CD1c-positive myeloid dendritic cell (primary cell): ENCODE data around the gene ASTN2.

ENCODE experiments used
- DNase-seq: peaks from one replicate; pipeline ENCODE4 v3.0.0-alpha.2; 2016; ENCODE audit errors: extremely low spot score

The ASTN2 gene

GRCh38 chr9:117300371-117301110 lies 114.3 kb downstream of the ASTN2 start:
- DNase-seq = no peak

- no peak for DNase-seq
Measured at GRCh38 chr9:117296453-117296852, 118.4 kb downstream of the ASTN2 start.

- DNase-seq = no peak
Measured at GRCh38 chr9:117293206-117294114, 121.4 kb downstream of the ASTN2 start.

- no peak for DNase-seq
Measured at GRCh38 chr9:117290856-117291622, 123.8 kb downstream of the ASTN2 start.

GRCh38 chr9:117290306-117290840 lies 124.5 kb downstream of the ASTN2 start:
- no peak for DNase-seq

- no peak for DNase-seq
Measured at GRCh38 chr9:117286245-117286644, 128.6 kb downstream of the ASTN2 start.

- DNase-seq = no peak
Measured at GRCh38 chr9:117284414-117284813, 130.4 kb downstream of the ASTN2 start.

GRCh38 chr9:117282541-117282940 lies 132.3 kb downstream of the ASTN2 start:
- no peak for DNase-seq

- DNase-seq = no peak
Measured at GRCh38 chr9:117278471-117279035, 136.3 kb downstream of the ASTN2 start.

GRCh38 chr9:117278020-117278419 lies 136.8 kb downstream of the ASTN2 start:
- no peak for DNase-seq

- no peak for DNase-seq
Measured at GRCh38 chr9:117276444-117276843, 138.4 kb downstream of the ASTN2 start.

- no peak for DNase-seq
Measured at GRCh38 chr9:117273612-117274011, 141.2 kb downstream of the ASTN2 start.

GRCh38 chr9:117268847-117269446 lies 145.9 kb downstream of the ASTN2 start:
- DNase-seq = no peak

GRCh38 chr9:117266855-117267497 lies 147.9 kb downstream of the ASTN2 start:
- DNase-seq = no peak

GRCh38 chr9:117265253-117265652 lies 149.6 kb downstream of the ASTN2 start:
- no peak for DNase-seq

- no peak for DNase-seq
Measured at GRCh38 chr9:117258184-117258866, 156.5 kb downstream of the ASTN2 start.

- no peak for DNase-seq
Measured at GRCh38 chr9:117253261-117253660, 161.6 kb downstream of the ASTN2 start.

GRCh38 chr9:117250610-117251215 lies 164.1 kb downstream of the ASTN2 start:
- no peak for DNase-seq

GRCh38 chr9:117249799-117250198 lies 165.1 kb downstream of the ASTN2 start:
- peak; percentile 27 for DNase-seq

GRCh38 chr9:117247266-117247665 lies 167.6 kb downstream of the ASTN2 start:
- no peak for DNase-seq
